Measurements from ENCODE around the gene CNTN4. TPM values are rescaled to one million over a fixed set of nuclear protein-coding genes. Genes with fewer than 3 reads are reported as not detected.

The CNTN4 gene
- total RNA-seq, 2 experiments from 2014 or later = not detected

GRCh38 chr3:2420919-2421318 is 322.3 kb downstream of the CNTN4 start:
- TF ChIP-seq CTCF (IDR thresholded peaks at IDR 0.05) = no peak
- Mint-ChIP-seq H3K36me3 (ENCODE audit: low read depth) (no peaks in the 10 kb centered on the region), H3K27me3 (no peaks in the 10 kb centered on the region), H3K4me1 (ENCODE audit: low read depth) (no peaks in the 10 kb centered on the region), H3K9me3 (peaks cover 2% of the 10 kb centered on the region), H3K27ac (no peak overlapping the region), H3K4me3 (no peak overlapping the region)
- ATAC-seq = no peak
- intact Hi-C loops (cut with micrococcal nuclease) = no loop called here
- POLR2A ChIA-PET = no interaction called here
- no peak for DNase-seq
- CTCF ChIA-PET = no interaction called here

GRCh38 chr3:2423143-2423542 is 324.5 kb downstream of the CNTN4 start:
- peaks cover 2% of the 10 kb centered on the region for H3K9me3 Mint-ChIP-seq
- TF ChIP-seq CTCF (IDR thresholded peaks at IDR 0.05) = no peak

GRCh38 chr3:2441558-2441957 is 342.9 kb downstream of the CNTN4 start:
- Mint-ChIP-seq H3K4me3 (no peak overlapping the region), H3K36me3 (ENCODE audit: low read depth) (no peaks in the 10 kb centered on the region), H3K9me3 (no peaks in the 10 kb centered on the region), H3K4me1 (ENCODE audit: low read depth) (no peaks in the 10 kb centered on the region), H3K27ac (no peak overlapping the region), H3K27me3 (peaks cover 1% of the 10 kb centered on the region)
- TF ChIP-seq CTCF (IDR thresholded peaks at IDR 0.05) = no peak
- DNase-seq (no peak), ATAC-seq (no peak)
- intact Hi-C loops (cut with micrococcal nuclease) = no loop called here
- CTCF ChIA-PET = no interaction called here
- POLR2A ChIA-PET = no interaction called here

More at GRCh38 chr3:2423143-2423542, 324.5 kb downstream of the CNTN4 start:
- DNase-seq = no peak
- intact Hi-C loops (cut with micrococcal nuclease) = no loop called here
- H3K4me3 Mint-ChIP-seq = no peak overlapping the region
- no peaks in the 10 kb centered on the region for H3K4me1 Mint-ChIP-seq (ENCODE audit: low read depth)
- H3K27me3 Mint-ChIP-seq = no peaks in the 10 kb centered on the region
- ChIA-PET POLR2A (no interaction called here), CTCF (no interaction called here)
- no peaks in the 10 kb centered on the region for H3K36me3 Mint-ChIP-seq (ENCODE audit: low read depth)
- H3K27ac Mint-ChIP-seq = no peak overlapping the region
- ATAC-seq = no peak

- Mint-ChIP-seq H3K27me3 (peaks cover 4% of the 10 kb centered on the region), H3K27ac (no peak overlapping the region), H3K4me3 (no peak overlapping the region), H3K9me3 (no peaks in the 10 kb centered on the region), H3K36me3 (ENCODE audit: low read depth) (no peaks in the 10 kb centered on the region), H3K4me1 (ENCODE audit: low read depth) (no peaks in the 10 kb centered on the region)
- no peak for ATAC-seq
- intact Hi-C loops (cut with micrococcal nuclease) = no loop called here
- TF ChIP-seq CTCF (IDR thresholded peaks at IDR 0.05) = no peak
- ChIA-PET POLR2A (interaction anchor here (0.6 kb wide), 1 partner anchor 50 kb away, joined by 3 read pairs; no protein-coding TSS in a partner anchor), CTCF (no interaction called here)
- no peak for DNase-seq
These were observed 347.5 kb downstream of the CNTN4 start for GRCh38 chr3:2446146-2446545.

GRCh38 chr3:2452249-2452648 is 353.6 kb downstream of the CNTN4 start:
- H3K4me3 Mint-ChIP-seq = no peak overlapping the region
- peaks cover 2% of the 10 kb centered on the region for H3K27me3 Mint-ChIP-seq
- ChIA-PET POLR2A (no interaction called here), CTCF (no interaction called here)
- no peak for TF ChIP-seq CTCF (IDR thresholded peaks at IDR 0.05)
- no peaks in the 10 kb centered on the region for H3K36me3 Mint-ChIP-seq (ENCODE audit: low read depth)
- DNase-seq = no peak
- no peaks in the 10 kb centered on the region for H3K4me1 Mint-ChIP-seq (ENCODE audit: low read depth)
- H3K27ac Mint-ChIP-seq = no peak overlapping the region
- intact Hi-C loops (cut with micrococcal nuclease) = no loop called here
- H3K9me3 Mint-ChIP-seq = no peaks in the 10 kb centered on the region
- ATAC-seq = no peak
